Mesenchymal stem cell (in vitro differentiated cells and primary cell): ENCODE results near the gene TEAD4.
A peak's percentile ranks its signal among the peaks of the same experiment; 100 is the strongest.

ENCODE experiments used
- DNase-seq: peaks from one replicate; pipeline ENCODE4 v3.0.0-alpha.2; 2013
- H2AFZ ChIP-seq: one replicate; pipeline ENCODE4 v1.6.1; 2013; ENCODE audit warnings: low read depth, mild to moderate bottlenecking, control low read depth, inconsistent platforms, low read length, moderate library complexity
- H2AK5ac ChIP-seq: 2 replicates; pipeline ENCODE4 v1.6.1; 2013; ENCODE audit warnings: low read length, moderate library complexity, mild to moderate bottlenecking, inconsistent platforms; ENCODE audit not compliant: severe bottlenecking
- H2BK120ac ChIP-seq: one replicate; pipeline ENCODE4 v1.6.1; 2013; ENCODE audit warnings: low read depth, mild to moderate bottlenecking, inconsistent platforms, low read length, moderate library complexity
- H2BK12ac ChIP-seq, 2 experiments: one replicate each; pipeline ENCODE4 v1.6.1; 2013; ENCODE audit warnings: inconsistent platforms in 2 of 2, low read length in 2 of 2, mild to moderate bottlenecking in 2 of 2, moderate library complexity in 2 of 2, control low read depth in 1 of 2
- H2BK15ac ChIP-seq: one replicate; pipeline ENCODE4 v1.6.1; 2013; ENCODE audit warnings: mild to moderate bottlenecking, low read depth, inconsistent platforms; ENCODE audit not compliant: poor library complexity, severe bottlenecking
- H2BK5ac ChIP-seq: 2 replicates; pipeline ENCODE4 v1.6.1; 2013; ENCODE audit warnings: low read depth, mild to moderate bottlenecking, low read length, control low read depth, inconsistent platforms; ENCODE audit not compliant: poor library complexity, severe bottlenecking
- H3K14ac ChIP-seq, 2 experiments: one replicate each; pipeline ENCODE4 v1.6.1; 2013; ENCODE audit warnings: inconsistent platforms in 2 of 2, low read length in 2 of 2, control low read depth in 1 of 2, mild to moderate bottlenecking in 1 of 2, moderate library complexity in 1 of 2
- H3K18ac ChIP-seq, 2 experiments: one replicate each; pipeline ENCODE4 v1.6.1; 2013; ENCODE audit warnings: inconsistent platforms in 2 of 2, low read length in 2 of 2, control low read depth in 1 of 2, low read depth in 1 of 2, mild to moderate bottlenecking in 1 of 2
- H3K23ac ChIP-seq, 2 experiments: one replicate each; pipeline ENCODE4 v1.6.1; 2013; ENCODE audit warnings: inconsistent platforms in 2 of 2, low read length in 2 of 2, mild to moderate bottlenecking in 2 of 2, moderate library complexity in 2 of 2, control low read depth in 1 of 2
- H3K27ac ChIP-seq: 2 replicates; pipeline ENCODE4 v1.5.1; 2013; ENCODE audit warnings: mild to moderate bottlenecking, moderate library complexity, low read length, control low read depth, inconsistent platforms; ENCODE audit not compliant: poor library complexity, severe bottlenecking
- H3K27me3 ChIP-seq, 2 experiments: 2 replicates each; pipeline versions ENCODE4 v1.6.1 to v1.7.0; 2013; ENCODE audit warnings: low read length in 2 of 2, mild to moderate bottlenecking in 2 of 2, moderate library complexity in 2 of 2, control low read depth in 1 of 2, inconsistent platforms in 1 of 2; ENCODE audit not compliant: control insufficient read depth in 1 of 2, insufficient read depth in 1 of 2
- H3K36me3 ChIP-seq, 2 experiments: 2 replicates each; pipeline versions ENCODE4 v1.6.1 to v1.7.0; 2013; ENCODE audit warnings: low read length in 2 of 2, control low read depth in 1 of 2, inconsistent platforms in 1 of 2, low read depth in 1 of 2, mild to moderate bottlenecking in 1 of 2; ENCODE audit not compliant: insufficient read depth in 2 of 2, control insufficient read depth in 1 of 2
- H3K4ac ChIP-seq, 2 experiments: one replicate each; pipeline ENCODE4 v1.6.1; 2013; ENCODE audit warnings: inconsistent platforms in 2 of 2, low read length in 2 of 2, mild to moderate bottlenecking in 2 of 2, moderate library complexity in 2 of 2, control low read depth in 1 of 2, low read depth in 1 of 2
- H3K4me1 ChIP-seq: 2 replicates; pipeline ENCODE4 v1.6.1; 2013; ENCODE audit warnings: low read depth, low read length, control low read depth; ENCODE audit not compliant: control insufficient read depth, insufficient read depth
- H3K4me2 ChIP-seq: 2 replicates; pipeline ENCODE4 v1.6.1; 2013; ENCODE audit warnings: low read length, mild to moderate bottlenecking, inconsistent platforms; ENCODE audit not compliant: poor library complexity, severe bottlenecking
- H3K4me3 ChIP-seq, 2 experiments: 2 replicates each; pipeline versions ENCODE4 v1.5.1 to v1.7.0; 2013; ENCODE audit warnings: low read length in 2 of 2, mild to moderate bottlenecking in 2 of 2, control low read depth in 1 of 2, low read depth in 1 of 2; ENCODE audit not compliant: insufficient read depth in 1 of 2
- H3K79me1 ChIP-seq: replicated peaks from 2 replicates; pipeline ENCODE4 v1.6.1; 2013; ENCODE audit warnings: mild to moderate bottlenecking, control low read depth, low read length, inconsistent platforms; ENCODE audit not compliant: poor library complexity, severe bottlenecking
- H3K9ac ChIP-seq: 2 replicates; pipeline ENCODE4 v1.7.0; 2013; ENCODE audit warnings: mild to moderate bottlenecking, low read length, moderate library complexity
- H3K9me3 ChIP-seq: 2 replicates; pipeline ENCODE4 v1.7.0; 2013; ENCODE audit warnings: mild to moderate bottlenecking, low read length; ENCODE audit not compliant: control insufficient read depth
- H4K8ac ChIP-seq: one replicate; pipeline ENCODE4 v1.6.1; 2013; ENCODE audit warnings: inconsistent platforms, mild to moderate bottlenecking, low read length, moderate library complexity
- H4K91ac ChIP-seq: one replicate; pipeline ENCODE4 v1.6.1; 2013; ENCODE audit warnings: mild to moderate bottlenecking, low read length, inconsistent platforms
- WGBS: methylation state at CpG from one replicate; pipeline ENCODE4 v1.1.7; 2013; ENCODE audit warnings: mixed read lengths; 5-methylcytosine and 5-hydroxymethylcytosine counted together

Gene TEAD4

GRCh38 chr12:3049176-3049575 is 90.0 kb downstream of the TEAD4 start:
- 92% methylated on average over 9 of the region's 9 CpGs for WGBS
- Histone ChIP-seq H3K27ac (peak overlapping the region; percentile 15), H3K79me1 (no peaks in the 10 kb centered on the region)

DNA sequence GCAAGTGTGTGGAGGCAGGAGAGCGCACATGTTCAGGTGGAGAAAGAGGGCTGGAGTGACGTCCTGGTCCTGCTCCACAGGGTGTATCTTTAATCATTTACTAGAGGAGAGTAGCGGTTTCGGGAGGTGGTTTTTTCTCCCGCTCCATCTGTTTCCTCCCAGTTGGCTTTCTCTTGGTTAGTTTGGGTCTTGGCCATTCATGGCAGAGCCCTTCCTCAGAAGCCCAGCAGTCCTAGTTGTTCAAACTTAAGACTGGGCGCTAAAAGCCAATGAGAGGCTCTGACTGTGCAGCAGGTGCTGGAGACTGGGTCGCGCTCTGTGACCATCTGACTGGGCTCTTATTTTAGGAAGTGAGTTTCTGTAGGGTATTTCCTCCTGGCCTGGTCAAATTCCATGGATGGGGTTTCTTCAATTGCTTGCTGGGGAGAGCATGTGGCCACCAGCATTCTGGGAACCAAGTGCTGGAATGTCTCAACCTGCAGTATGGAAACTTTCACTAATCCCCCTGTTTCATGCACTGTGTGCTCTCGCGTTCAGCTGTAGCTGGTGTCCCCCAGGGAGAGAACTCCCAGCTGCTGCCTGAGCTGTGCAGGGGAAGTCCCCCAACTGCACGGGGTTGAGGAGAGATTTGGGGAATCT is 90.5 kb downstream of the TEAD4 start:
- H3K36me3 ChIP-seq: peaks cover 0 to 2% of the 10 kb centered on the region in 2 experiments
- H3K9me3 ChIP-seq: no peaks in the 10 kb centered on the region
- H2BK15ac ChIP-seq: no peak overlapping the region
- no peak overlapping the region for H2BK120ac ChIP-seq
- peak overlapping the region; percentile 63 for H2AK5ac ChIP-seq
- peaks cover 24% of the 10 kb centered on the region for H3K4me1 ChIP-seq
- H3K27me3 ChIP-seq: peaks cover 0 to 20% of the 10 kb centered on the region in 2 experiments
- 91% methylated on average over 10 of the region's 11 CpGs for WGBS
- H3K23ac ChIP-seq: no peak overlapping the region
- no peak for DNase-seq
- no peak overlapping the region for H3K4ac ChIP-seq
- no peak overlapping the region for H4K8ac ChIP-seq
- no peak overlapping the region for H3K4me3 ChIP-seq
- no peak overlapping the region for H3K18ac ChIP-seq
- no peak overlapping the region for H3K14ac ChIP-seq
- no peak overlapping the region for H2BK12ac ChIP-seq
- no peaks in the 10 kb centered on the region for H3K79me1 ChIP-seq
- no peak overlapping the region for H3K27ac ChIP-seq
- no peak overlapping the region for H2AFZ ChIP-seq
- no peak overlapping the region for H3K9ac ChIP-seq
- H2BK5ac ChIP-seq: no peak overlapping the region
- no peak overlapping the region for H4K91ac ChIP-seq
- H3K4me2 ChIP-seq: no peak overlapping the region

More at GRCh38 chr12:3049176-3049575, 90.0 kb downstream of the TEAD4 start:
- no peak for DNase-seq
- no peak overlapping the region for H3K14ac ChIP-seq
- H3K4me3 ChIP-seq: no peak overlapping the region
- H3K36me3 ChIP-seq: peaks cover 0 to 2% of the 10 kb centered on the region in 2 experiments
- no peak overlapping the region for H2BK5ac ChIP-seq
- no peak overlapping the region for H3K18ac ChIP-seq
- no peak overlapping the region for H2AFZ ChIP-seq
- H4K8ac ChIP-seq: no peak overlapping the region
- H3K23ac ChIP-seq: no peak overlapping the region
- peaks cover 0 to 20% of the 10 kb centered on the region in 2 experiments for H3K27me3 ChIP-seq
- H3K9me3 ChIP-seq: no peaks in the 10 kb centered on the region
- H3K4me2 ChIP-seq: no peak overlapping the region
- H2BK12ac ChIP-seq: no peak overlapping the region
- H2BK120ac ChIP-seq: no peak overlapping the region
- no peak overlapping the region for H3K4ac ChIP-seq
- peaks cover 22% of the 10 kb centered on the region for H3K4me1 ChIP-seq
- no peak overlapping the region for H2BK15ac ChIP-seq
- no peak overlapping the region for H3K9ac ChIP-seq
- no peak overlapping the region for H2AK5ac ChIP-seq
- no peak overlapping the region for H4K91ac ChIP-seq

GRCh38 chr12:3054374-3054773 is 95.2 kb downstream of the TEAD4 start:
- H2BK5ac ChIP-seq: no peak overlapping the region
- no peak for DNase-seq
- no peak overlapping the region for H3K23ac ChIP-seq
- H3K4me2 ChIP-seq: no peak overlapping the region
- H4K91ac ChIP-seq: peak overlapping the region; percentile 71
- no peak overlapping the region for H4K8ac ChIP-seq
- H3K9ac ChIP-seq: no peak overlapping the region
- no peaks in the 10 kb centered on the region for H3K79me1 ChIP-seq
- no peaks in the 10 kb centered on the region for H3K36me3 ChIP-seq
- no peak overlapping the region for H2BK15ac ChIP-seq
- peaks cover 15% of the 10 kb centered on the region for H3K4me1 ChIP-seq
- H3K27ac ChIP-seq: no peak overlapping the region
- no peak overlapping the region for H3K4me3 ChIP-seq
- no peak overlapping the region for H2AFZ ChIP-seq
- no peak overlapping the region for H2BK12ac ChIP-seq
- H3K14ac ChIP-seq: peak overlapping the region in 1 of 2 experiments; percentile 89
- peak overlapping the region in 1 of 2 experiments; percentile 35 for H3K18ac ChIP-seq
- no peak overlapping the region for H3K4ac ChIP-seq
- H3K27me3 ChIP-seq: peaks cover 0 to 1% of the 10 kb centered on the region in 2 experiments
- WGBS: 96% methylated on average over 7 of the region's 7 CpGs
- H2BK120ac ChIP-seq: no peak overlapping the region
- no peak overlapping the region for H2AK5ac ChIP-seq
- no peaks in the 10 kb centered on the region for H3K9me3 ChIP-seq

GRCh38 chr12:3055026-3055703 is 96.0 kb downstream of the TEAD4 start:
- Histone ChIP-seq H3K36me3 (no peaks in the 10 kb centered on the region), H3K23ac (no peak overlapping the region), H2AK5ac (no peak overlapping the region), H3K9ac (peak overlapping the region; percentile 47), H2BK120ac (no peak overlapping the region), H3K9me3 (no peaks in the 10 kb centered on the region), H2BK15ac (no peak overlapping the region), H3K79me1 (no peaks in the 10 kb centered on the region), H3K4me2 (no peak overlapping the region), H3K4ac (no peak overlapping the region), H3K4me3 (no peak overlapping the region), H3K14ac (no peak overlapping the region), H4K8ac (no peak overlapping the region), H2BK5ac (no peak overlapping the region), H4K91ac (no peak overlapping the region), H2AFZ (no peak overlapping the region), H3K27ac (no peak overlapping the region), H3K27me3 (no peaks in the 10 kb centered on the region), H3K18ac (no peak overlapping the region), H3K4me1 (peaks cover 8% of the 10 kb centered on the region), H2BK12ac (no peak overlapping the region)
- peak; percentile 9 for DNase-seq
- WGBS: 76% methylated on average over 12 of the region's 12 CpGs
